NCI-H82 (cell line): ENCODE measurements around the gene TMEM253.

Source experiments
- DNase-seq: peaks from one replicate; lab custom pipeline; 2025; lab: John Stamatoyannopoulos, UW

The TMEM253 gene

DNA sequence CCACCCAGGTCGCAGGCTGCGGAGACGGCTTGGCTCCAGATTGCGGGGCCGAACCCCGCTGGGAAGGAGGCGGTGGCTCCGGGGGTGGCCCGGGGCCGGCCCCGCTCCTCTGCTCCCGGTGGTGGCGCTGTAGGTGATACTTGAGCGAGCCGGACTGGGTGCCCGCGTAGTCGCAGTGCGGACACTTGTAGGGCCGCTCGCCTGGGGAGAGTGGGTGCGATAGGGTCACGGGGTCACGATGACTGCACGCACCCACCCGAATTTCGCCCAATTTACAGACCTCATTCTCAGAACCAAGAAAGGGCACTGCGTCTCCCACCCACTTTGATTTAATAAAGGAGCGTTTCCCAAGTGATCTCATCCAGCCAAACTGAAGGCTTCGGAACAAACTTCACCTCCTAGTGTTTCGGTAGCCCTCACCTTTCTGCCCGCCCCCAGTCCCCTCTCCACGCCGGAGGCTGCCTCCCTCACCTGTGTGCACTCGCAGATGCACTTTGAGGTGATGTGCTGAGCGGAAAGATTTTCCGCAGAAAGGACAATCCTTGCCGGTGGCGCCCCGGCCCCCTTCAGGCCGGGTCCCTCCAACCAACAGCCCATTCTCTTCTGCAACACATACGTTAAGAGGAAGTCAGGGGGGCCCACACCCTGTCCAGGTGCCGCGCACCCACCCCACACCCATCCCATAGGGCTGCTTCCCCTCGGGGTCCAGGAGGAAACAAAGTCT is 9.8 kb upstream of the TMEM253 start:
- no peak for DNase-seq

- no peak for DNase-seq
These were observed 9.0 kb upstream of the TMEM253 start for GRCh38 chr14:21091821-21092272.

DNA sequence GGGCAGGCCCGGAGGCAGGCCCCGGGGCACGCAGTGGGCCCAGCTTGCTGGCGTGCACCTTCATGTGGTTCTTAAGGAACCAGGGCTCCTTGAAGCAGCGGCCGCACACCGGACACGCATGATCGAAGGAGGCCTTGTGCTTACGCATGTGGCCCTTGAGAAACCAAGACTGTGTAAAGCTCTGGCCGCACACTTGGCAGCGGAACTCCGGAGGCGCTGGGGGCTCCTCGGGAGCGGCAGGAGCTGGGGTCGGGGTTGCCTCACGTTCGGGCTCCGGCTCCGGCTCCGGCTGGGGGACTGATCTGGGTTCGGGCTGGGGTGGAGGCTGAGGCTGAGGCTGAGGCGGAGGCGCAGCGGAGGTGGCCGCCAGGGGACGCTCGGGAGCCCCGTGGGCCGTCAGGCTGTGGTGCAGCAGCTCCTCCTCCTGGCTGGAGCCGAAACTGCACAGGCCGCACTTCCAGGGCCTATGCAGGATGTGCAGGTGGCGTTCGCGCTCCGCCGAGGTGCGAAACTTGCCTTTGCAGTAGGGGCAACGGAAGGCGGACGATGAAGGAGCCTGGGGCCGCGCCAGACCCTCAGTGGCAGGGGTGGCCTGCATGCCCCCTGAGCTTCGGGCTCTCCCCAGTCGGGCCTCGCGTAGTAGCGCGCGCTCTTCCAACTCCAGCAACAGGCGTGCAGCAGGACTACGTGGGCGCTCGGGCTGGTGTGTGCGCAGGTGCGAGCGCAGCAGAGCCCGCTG is 8.4 kb upstream of the TMEM253 start:
- DNase-seq = peak; percentile 74

GRCh38 chr14:21093018-21093417 is 7.8 kb upstream of the TMEM253 start:
- DNase-seq = no peak

DNA sequence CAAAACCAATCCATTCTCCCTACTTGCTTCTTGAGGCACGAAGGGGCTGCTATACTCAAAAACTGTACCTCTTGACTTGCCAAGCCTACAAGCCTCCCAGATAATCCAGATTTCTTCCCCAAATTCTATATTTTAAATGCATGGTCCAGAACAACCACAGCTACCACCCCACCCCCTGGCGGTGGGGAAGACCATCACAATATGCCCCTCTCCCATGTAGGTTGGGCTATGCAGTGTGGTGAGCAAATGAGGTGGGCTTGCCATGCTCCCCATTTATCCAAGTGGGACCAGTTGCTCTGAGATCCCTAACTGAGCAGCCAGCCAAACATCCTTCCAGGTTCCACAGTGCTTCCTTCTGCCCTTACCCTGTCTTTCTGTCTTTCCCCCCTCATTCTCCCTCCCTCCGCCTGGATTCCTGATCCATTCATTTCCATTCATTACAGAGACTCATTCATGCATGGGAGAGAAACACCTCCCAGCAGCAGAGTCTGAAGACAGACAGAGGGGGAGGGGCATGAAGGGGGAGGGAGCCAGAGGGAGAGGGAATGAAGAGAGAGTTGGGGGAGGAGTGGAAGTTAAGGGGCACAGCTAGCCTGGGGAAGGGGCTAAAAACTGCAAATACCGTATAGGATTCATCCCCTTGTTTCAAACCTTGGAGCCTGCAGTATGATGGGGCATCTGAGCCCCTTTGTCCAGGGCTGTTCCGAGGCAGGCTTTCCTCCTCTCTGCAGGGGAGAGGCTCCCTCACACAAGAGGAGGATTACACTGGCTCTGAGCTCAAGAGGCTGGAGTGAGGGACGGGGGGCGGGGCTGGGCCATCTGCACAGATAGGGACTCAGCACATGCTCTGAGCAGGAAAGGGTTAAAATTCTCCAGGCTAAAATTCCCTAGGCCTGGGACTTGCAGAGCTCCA is 6.8 kb upstream of the TMEM253 start:
- peak; percentile 98 for DNase-seq

GRCh38 chr14:21095430-21096205 is 5.2 kb upstream of the TMEM253 start:
- DNase-seq = peak; percentile 84

DNA sequence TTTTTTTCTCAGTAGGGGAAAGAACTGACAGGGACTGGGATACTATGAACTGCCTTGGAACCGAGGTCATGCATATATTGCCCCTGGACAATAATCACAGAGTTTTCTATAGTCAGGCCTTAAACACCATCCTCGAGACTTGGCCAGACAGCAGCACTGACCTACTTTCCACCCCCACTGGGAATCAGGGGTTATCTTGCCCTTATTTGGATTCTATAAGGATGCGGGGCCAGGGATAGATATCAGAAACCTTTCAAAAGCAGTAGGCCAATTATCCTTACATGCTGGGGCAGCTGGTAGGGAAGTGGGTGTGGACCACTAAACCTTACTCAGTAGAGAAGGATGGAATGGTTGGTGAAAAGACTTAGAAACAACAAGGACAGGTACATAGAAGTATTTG is 4.4 kb upstream of the TMEM253 start:
- peak; percentile 56 for DNase-seq

GRCh38 chr14:21096978-21097635 is 3.8 kb upstream of the TMEM253 start:
- peak; percentile 53 for DNase-seq

GRCh38 chr14:21097636-21098075 is 3.2 kb upstream of the TMEM253 start:
- peak; percentile 63 for DNase-seq

DNA sequence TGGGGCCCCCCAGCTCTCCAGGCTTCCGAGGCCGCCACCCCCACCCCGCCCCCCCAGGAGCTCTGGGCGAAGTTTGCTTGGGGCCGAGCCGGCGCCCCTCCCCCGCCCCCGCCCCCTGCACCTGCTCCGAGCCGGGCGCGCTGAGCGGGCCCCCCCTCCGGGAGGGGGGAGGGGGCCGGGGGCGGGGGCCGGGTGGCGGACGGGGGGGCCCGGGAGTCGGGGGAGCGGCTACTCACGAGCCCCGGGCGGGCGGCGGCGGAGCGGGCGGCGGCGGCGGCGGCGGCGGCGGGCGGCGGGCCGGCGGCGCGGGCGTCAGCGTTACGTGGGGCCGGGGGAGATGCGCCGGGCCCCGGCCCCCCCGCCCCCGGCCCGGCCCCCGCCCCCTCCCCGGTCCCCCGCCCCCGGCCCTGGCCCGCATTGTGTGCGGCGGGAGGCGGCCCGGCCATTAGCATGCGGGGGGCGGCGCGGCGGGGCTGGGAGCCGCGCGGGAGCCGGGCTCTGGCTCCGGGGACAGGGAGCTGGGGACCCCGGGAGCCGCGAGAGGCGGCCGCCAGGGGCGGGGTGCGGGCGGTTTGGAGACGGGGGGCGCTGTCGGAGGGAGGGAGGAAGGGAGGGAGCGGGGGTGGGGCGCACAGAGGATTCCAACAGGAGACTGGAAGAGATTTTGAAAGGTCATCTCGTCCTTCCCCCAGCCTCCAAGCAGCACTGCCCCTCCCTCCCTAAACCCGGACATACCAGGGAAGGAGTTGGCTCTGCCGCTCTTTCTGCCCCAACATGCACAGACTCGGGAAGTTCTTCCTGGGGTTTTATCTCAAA is 2.6 kb upstream of the TMEM253 start, which contains the start of gene ZNF219:
Gene ZNF219, minus strand, starts transcription at position 580 of the 816 bp plus-strand sequence. CDS start 5,064 bp downstream, outside the sequence.
- DNase-seq = peak; percentile 80

DNA sequence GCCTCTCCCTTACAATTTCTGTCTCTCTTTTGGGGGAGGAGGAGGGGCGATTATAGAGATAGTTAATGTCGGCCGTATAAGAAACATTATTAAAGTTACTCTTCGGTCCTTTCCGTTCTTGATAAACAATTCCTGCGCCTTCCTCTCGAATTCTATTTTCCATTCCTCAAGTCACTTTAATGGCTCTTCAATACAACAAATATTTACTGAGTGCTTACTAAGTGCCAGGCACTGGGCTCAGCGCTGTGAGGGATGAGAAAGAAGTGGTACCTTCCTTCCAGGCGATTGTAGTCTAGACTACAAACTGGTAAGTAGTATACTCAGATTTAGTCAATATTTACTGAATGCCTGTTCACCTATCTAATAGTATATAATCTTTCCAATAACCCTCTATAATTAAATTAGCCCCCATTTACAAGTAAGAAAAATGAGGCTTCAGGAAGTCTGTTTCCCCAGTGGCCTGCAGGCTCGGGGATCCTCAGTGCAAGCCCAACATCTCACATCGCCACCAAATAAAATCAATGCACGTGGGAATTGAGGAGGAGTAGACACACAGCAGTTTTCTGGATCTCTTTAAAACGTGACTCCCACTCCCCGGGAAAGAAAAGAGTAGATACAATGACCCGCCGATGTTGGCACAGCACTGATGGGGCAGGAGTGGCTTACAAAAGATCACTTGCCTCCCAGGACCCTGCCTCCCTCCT is 1.8 kb upstream of the TMEM253 start:
- DNase-seq = peak; percentile 28

GRCh38 chr14:21099596-21099985 is 1.3 kb upstream of the TMEM253 start:
- peak; percentile 31 for DNase-seq

GRCh38 chr14:21101802-21102413 is 1.0 kb downstream of the TMEM253 start:
- no peak for DNase-seq

GRCh38 chr14:21102521-21103410 is 1.9 kb downstream of the TMEM253 start:
- DNase-seq = peak; percentile 30

DNA sequence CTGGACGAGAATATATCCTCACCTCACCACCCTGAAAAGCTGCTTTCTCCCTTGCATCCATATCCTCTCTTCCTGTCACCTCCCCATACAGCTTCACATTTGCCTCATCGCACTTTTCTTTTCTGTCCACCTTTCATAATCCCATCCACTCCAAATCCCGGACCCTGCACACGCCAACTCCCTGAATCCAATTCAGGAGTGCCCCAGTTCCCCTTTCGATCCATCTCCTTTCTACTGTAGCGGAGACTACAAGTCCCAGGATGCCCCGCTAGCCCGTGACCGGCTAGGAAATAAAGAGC is 2.5 kb downstream of the TMEM253 start:
- no peak for DNase-seq

DNA sequence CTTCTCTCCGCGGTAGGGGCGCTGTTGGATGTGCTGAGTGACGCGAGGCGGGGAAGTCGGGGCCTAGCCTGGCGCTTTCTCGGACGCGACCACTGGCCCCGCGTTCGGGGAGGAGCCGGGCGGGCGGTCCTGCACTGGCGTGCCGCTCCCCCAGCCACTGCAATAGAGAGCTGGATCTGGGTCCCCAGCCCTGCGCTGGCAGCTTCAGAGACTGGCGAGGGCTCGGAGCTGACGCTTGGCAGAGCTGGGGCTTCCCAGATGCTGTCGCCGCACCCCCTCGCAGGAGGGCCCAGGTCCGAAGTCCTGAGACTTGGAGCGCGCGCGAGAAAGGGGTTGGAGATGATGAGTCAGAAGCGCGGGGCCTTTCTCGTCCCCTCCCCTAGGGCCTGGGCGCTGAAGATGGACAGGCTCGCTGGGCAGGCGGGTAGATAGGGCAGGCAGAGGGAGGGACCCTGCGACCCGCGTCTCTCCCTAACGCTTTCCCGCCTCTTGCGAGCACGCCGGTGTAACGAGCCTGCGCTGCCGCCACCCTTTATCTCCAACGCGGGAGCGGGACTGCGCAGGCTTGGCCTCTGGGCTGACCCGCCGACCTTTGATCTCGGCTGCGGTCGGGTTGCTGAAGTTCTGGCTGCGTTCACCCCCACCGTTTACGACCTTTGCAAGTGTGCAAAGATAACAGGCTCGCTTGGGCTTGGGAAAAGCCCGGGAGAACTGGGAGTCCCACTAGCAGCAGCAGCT is 3.0 kb downstream of the TMEM253 start:
- DNase-seq = peak; percentile 96

- peak; percentile 89 for DNase-seq
These were observed 3.7 kb downstream of the TMEM253 start for GRCh38 chr14:21104448-21105060.
